IMR-90 (cell line): ENCODE measurements around the gene RAPGEF5. TPM values are rescaled to one million over a fixed set of nuclear protein-coding genes. Genes with fewer than 3 reads are reported as not detected.

Experiments
- ATAC-seq: fragments of 200-7000 bp; cut with Tn5 transposase; 2 replicates; pipeline ENCODE4 v1.9.1; 2020; ENCODE audit warnings: low read depth, mild to moderate bottlenecking, moderate library complexity
- BruUV-seq: library from RNA; stranded (reverse); fragments of 400-500 nt; replicated peaks from 2 replicates; lab custom pipeline; 2021; lab: Mats Ljungman, UMichigan
- CTCF ChIA-PET: fragments of 300-600 bp; formaldehyde crosslinking; extraction: SDS; loops from one replicate; lab custom pipeline; 2021; ENCODE audit warnings: antibody characterized with exemption; lab: Yijun Ruan, JAX
- POLR2A ChIA-PET: fragments of 300-600 bp; sonication (Branson Sonifier 250); formaldehyde crosslinking; loops from one replicate; lab custom pipeline; 2022; ENCODE audit warnings: antibody characterized with exemption; ENCODE audit not compliant: unreplicated experiment; lab: Charles Lee
- DNase-seq: peaks from one replicate; pipeline ENCODE4 v3.0.0; 2013
- H2AFZ ChIP-seq: replicated peaks from 2 replicates; pipeline ENCODE3; 2013; ENCODE audit warnings: low read length, mild to moderate bottlenecking; ENCODE audit not compliant: poor library complexity
- H2AK5ac ChIP-seq: 2 replicates; pipeline ENCODE4 v1.6.1; 2013; ENCODE audit warnings: low read depth, low read length, inconsistent platforms
- H2AK9ac ChIP-seq: replicated peaks from 2 replicates; pipeline ENCODE3; 2013; ENCODE audit warnings: mild to moderate bottlenecking, low read depth, low read length, moderate library complexity; ENCODE audit not compliant: poor library complexity
- H2BK120ac ChIP-seq: 2 replicates; pipeline ENCODE4 v1.6.1; 2013; ENCODE audit warnings: low read depth, low read length, inconsistent platforms
- H2BK15ac ChIP-seq: 3 replicates; pipeline ENCODE4 v1.6.1; 2013; ENCODE audit warnings: low read depth, low read length, inconsistent platforms
- H2BK20ac ChIP-seq: 2 replicates; pipeline ENCODE4 v1.6.1; 2013; ENCODE audit warnings: low read depth, mild to moderate bottlenecking, inconsistent platforms, low read length, moderate library complexity
- H2BK5ac ChIP-seq: 2 replicates; pipeline ENCODE4 v1.6.1; 2013; ENCODE audit warnings: mild to moderate bottlenecking, low read depth, low read length, inconsistent platforms; ENCODE audit not compliant: poor library complexity, severe bottlenecking
- H3K14ac ChIP-seq: replicated peaks from 2 replicates; pipeline ENCODE4 v1.6.1; 2013; ENCODE audit warnings: low read depth, low read length, inconsistent platforms
- H3K18ac ChIP-seq: 2 replicates; pipeline ENCODE4 v1.6.1; 2013; ENCODE audit warnings: low read depth, low read length, control low read depth
- H3K23ac ChIP-seq: 2 replicates; pipeline ENCODE4 v1.6.1; 2013; ENCODE audit warnings: low read depth, low read length, inconsistent platforms
- H3K27ac ChIP-seq: 2 replicates; pipeline ENCODE4 v1.5.1; 2013; ENCODE audit warnings: mild to moderate bottlenecking, control low read depth, low read length; ENCODE audit not compliant: insufficient read depth
- H3K27me3 ChIP-seq: 2 replicates; pipeline ENCODE4 v1.6.1; 2013; ENCODE audit warnings: low read length; ENCODE audit not compliant: control insufficient read depth, insufficient read depth
- H3K36me3 ChIP-seq: 2 replicates; pipeline ENCODE4 v1.6.1; 2013; ENCODE audit warnings: low read length, mixed read lengths; ENCODE audit not compliant: control insufficient read depth, insufficient read depth
- H3K4ac ChIP-seq: 2 replicates; pipeline ENCODE4 v1.6.1; 2013; ENCODE audit warnings: low read depth, low read length, inconsistent platforms
- H3K4me1 ChIP-seq: 2 replicates; pipeline ENCODE4 v1.6.1; 2013; ENCODE audit warnings: low read length, mixed read lengths; ENCODE audit not compliant: control insufficient read depth, insufficient read depth
- H3K4me2 ChIP-seq: 2 replicates; pipeline ENCODE4 v1.6.1; 2013; ENCODE audit warnings: low read depth, mild to moderate bottlenecking, control low read depth, low read length, moderate library complexity
- H3K4me3 ChIP-seq: 2 replicates; pipeline ENCODE4 v1.5.1; 2013; ENCODE audit warnings: low read depth, mild to moderate bottlenecking, control low read depth, low read length, moderate library complexity; ENCODE audit not compliant: insufficient read depth
- H3K56ac ChIP-seq: 2 replicates; pipeline ENCODE4 v1.6.1; 2013; ENCODE audit warnings: low read length, inconsistent platforms; ENCODE audit not compliant: insufficient read depth; ENCODE audit errors: extremely low read depth
- H3K79me1 ChIP-seq, 2 experiments: 2 replicates each; pipeline ENCODE4 v1.6.1; 2013; ENCODE audit warnings: low read length in 2 of 2, inconsistent platforms in 1 of 2, low read depth in 1 of 2
- H3K9ac ChIP-seq: 2 replicates; pipeline ENCODE4 v1.6.1; 2013; ENCODE audit warnings: low read depth, low read length, control low read depth
- H3K9me1 ChIP-seq: 2 replicates; pipeline ENCODE4 v1.6.1; 2013; ENCODE audit warnings: low read length, inconsistent platforms; ENCODE audit not compliant: insufficient read depth
- H3K9me3 ChIP-seq: 2 replicates; pipeline ENCODE4 v1.6.1; 2013; ENCODE audit warnings: low read length; ENCODE audit not compliant: control insufficient read depth, insufficient read depth
- H4K20me1 ChIP-seq: 2 replicates; pipeline ENCODE4 v1.6.1; 2013; ENCODE audit warnings: low read length, inconsistent platforms; ENCODE audit not compliant: insufficient read depth
- H4K5ac ChIP-seq: 2 replicates; pipeline ENCODE4 v1.6.1; 2013; ENCODE audit warnings: mild to moderate bottlenecking, low read depth, low read length, control low read depth
- H4K8ac ChIP-seq, 2 experiments: 2 replicates each; pipeline ENCODE4 v1.6.1; 2013; ENCODE audit warnings: low read depth in 2 of 2, low read length in 2 of 2, control low read depth in 1 of 2, inconsistent platforms in 1 of 2
- H4K91ac ChIP-seq: 2 replicates; pipeline ENCODE4 v1.6.1; 2013; ENCODE audit warnings: low read depth, low read length, inconsistent platforms; ENCODE audit not compliant: insufficient read depth
- BHLHE40 ChIP-seq: fragments of 150-350 bp; IDR thresholded peaks from 2 replicates; pipeline ENCODE4 v1.6.1; 2016; ENCODE audit warnings: mild to moderate bottlenecking, low read depth, low read length
- CEBPB ChIP-seq: IDR thresholded peaks from 2 replicates; pipeline ENCODE4 v1.6.1; 2012; ENCODE audit warnings: low read depth, low read length, improper control_type of control experiment
- CHD1 ChIP-seq: IDR thresholded peaks from 2 replicates; pipeline ENCODE4 v1.6.1; 2012; ENCODE audit warnings: low read depth, low read length, improper control_type of control experiment
- FOS ChIP-seq: fragments of 150-350 bp; IDR thresholded peaks from 2 replicates; pipeline ENCODE4 v1.6.1; 2016; ENCODE audit warnings: low read depth, low read length
- MAFK ChIP-seq: IDR thresholded peaks from 2 replicates; pipeline ENCODE4 v1.6.1; 2012; ENCODE audit warnings: low read depth, low read length, improper control_type of control experiment
- MXI1 ChIP-seq: IDR thresholded peaks from 2 replicates; pipeline ENCODE4 v1.6.1; 2012; ENCODE audit warnings: low read depth, mild to moderate bottlenecking, low read length, moderate library complexity, borderline replicate concordance
- POLR2A ChIP-seq: IDR thresholded peaks from 2 replicates; pipeline ENCODE4 v1.6.1; 2012; ENCODE audit warnings: mild to moderate bottlenecking, low read depth, low read length
- SMC3 ChIP-seq: fragments of 150-350 bp; IDR thresholded peaks from 2 replicates; pipeline ENCODE4 v1.6.1; 2016; ENCODE audit warnings: low read depth, mild to moderate bottlenecking, antibody characterized with exemption, low read length, moderate library complexity
- USF2 ChIP-seq: fragments of 150-350 bp; IDR thresholded peaks from 2 replicates; pipeline ENCODE4 v1.6.1; 2017; ENCODE audit warnings: mild to moderate bottlenecking, antibody characterized with exemption, low read length, low read depth
- WGBS, 2 experiments: methylation state at CpG; one replicate each; pipeline versions ENCODE4 v1.1.5 to v1.1.7; 2013; ENCODE audit warnings: missing lambda C conversion rate in 2 of 2; ENCODE audit not compliant: insufficient read length in 1 of 2; ENCODE audit errors: extremely low coverage in 2 of 2; 5-methylcytosine and 5-hydroxymethylcytosine counted together
- dilution Hi-C: fragments of 300-500 bp; cut with HindIII; formaldehyde crosslinking; loops from one replicate; pipeline ENCODE4 v1.14.3; 2018; ENCODE audit warnings: low sequenced_read_pairs; ENCODE audit not compliant: unreplicated experiment
- in situ Hi-C: fragments of 300-500 bp; cut with MboI; formaldehyde crosslinking; loops from 3 replicates; pipeline ENCODE4 v1.14.3; 2019; ENCODE audit warnings: low sequenced_read_pairs, inconsistent platforms, mixed read lengths
- intact Hi-C: fragments of 100-400 bp; cut with micrococcal nuclease; formaldehyde crosslinking; loops from 2 replicates; pipeline ENCODE4 v1.10.0; 2022
- polyA plus RNA-seq, 3 experiments: library from polyadenylated mRNA; depleted of rRNA; stranded (reverse); fragments of >200 nt; gene quantifications; 2 replicates each; pipeline ENCODE4 v1.2.3, GENCODE V29; 2012; ENCODE audit warnings: low replicate concordance in 1 of 3
- total RNA-seq: library from RNA; depleted of rRNA; stranded (reverse); fragments of >200 nt; gene quantifications from 2 replicates; pipeline ENCODE4 v1.2.3, GENCODE V29; 2012
- TF ChIP-seq, protein P1 (sequence below): conservative IDR thresholded peaks from 2 replicates; pipeline ENCODE4 v1.5.1; 2012; ENCODE audit warnings: mild to moderate bottlenecking, low read depth, low read length, improper control_type of control experiment

The RAPGEF5 gene
- total and polyA plus RNA-seq, 2 of the 4 experiments (the other 2 are of a cell fraction), result 0.05 to 0.18 TPM

GRCh38 chr7:22400936-22401553 is 44.1 kb upstream of the RAPGEF5 start:
- Histone ChIP-seq H3K79me1 (no peaks in the 10 kb centered on the region), H3K9ac (no peak overlapping the region), H3K23ac (no peak overlapping the region), H3K9me3 (no peaks in the 10 kb centered on the region), H3K36me3 (no peaks in the 10 kb centered on the region), H4K20me1 (no peaks in the 10 kb centered on the region), H3K14ac (no peak overlapping the region), H2BK120ac (no peak overlapping the region), H2BK15ac (no peak overlapping the region), H2AK9ac (no peak overlapping the region), H2AFZ (no peak overlapping the region), H3K4me3 (no peak overlapping the region), H4K91ac (no peak overlapping the region), H3K4me1 (no peaks in the 10 kb centered on the region), H3K4ac (no peak overlapping the region), H4K8ac (no peak overlapping the region), H3K18ac (no peak overlapping the region), H2BK5ac (no peak overlapping the region), H3K4me2 (no peak overlapping the region), H3K27ac (no peak overlapping the region), H3K56ac (no peak overlapping the region), H4K5ac (no peak overlapping the region), H3K27me3 (no peaks in the 10 kb centered on the region), H2BK20ac (no peak overlapping the region), H3K9me1 (no peaks in the 10 kb centered on the region), H2AK5ac (no peak overlapping the region)
- POLR2A ChIA-PET, result no interaction called here
- CTCF ChIA-PET, result no interaction called here
- ATAC-seq (no peak), DNase-seq (no peak)
- dilution Hi-C loops (no loop called here), intact Hi-C loops (no loop called here), in situ Hi-C loops (no loop called here)
- no CpG with 5 or more reads among the region's 3 CpGs for WGBS, 2 experiments
- no TSS peak for BruUV-seq
- TF ChIP-seq POLR2A, result no peak
- no peak for TF ChIP-seq CHD1
- TF ChIP-seq FOS, result no peak
- TF ChIP-seq SMC3, result no peak
- TF ChIP-seq USF2, result no peak
- TF ChIP-seq MXI1, result no peak
- no peak for TF ChIP-seq MAFK
- no peak for TF ChIP-seq CEBPB
- TF ChIP-seq BHLHE40, result no peak
- TF ChIP-seq, protein P1, sequence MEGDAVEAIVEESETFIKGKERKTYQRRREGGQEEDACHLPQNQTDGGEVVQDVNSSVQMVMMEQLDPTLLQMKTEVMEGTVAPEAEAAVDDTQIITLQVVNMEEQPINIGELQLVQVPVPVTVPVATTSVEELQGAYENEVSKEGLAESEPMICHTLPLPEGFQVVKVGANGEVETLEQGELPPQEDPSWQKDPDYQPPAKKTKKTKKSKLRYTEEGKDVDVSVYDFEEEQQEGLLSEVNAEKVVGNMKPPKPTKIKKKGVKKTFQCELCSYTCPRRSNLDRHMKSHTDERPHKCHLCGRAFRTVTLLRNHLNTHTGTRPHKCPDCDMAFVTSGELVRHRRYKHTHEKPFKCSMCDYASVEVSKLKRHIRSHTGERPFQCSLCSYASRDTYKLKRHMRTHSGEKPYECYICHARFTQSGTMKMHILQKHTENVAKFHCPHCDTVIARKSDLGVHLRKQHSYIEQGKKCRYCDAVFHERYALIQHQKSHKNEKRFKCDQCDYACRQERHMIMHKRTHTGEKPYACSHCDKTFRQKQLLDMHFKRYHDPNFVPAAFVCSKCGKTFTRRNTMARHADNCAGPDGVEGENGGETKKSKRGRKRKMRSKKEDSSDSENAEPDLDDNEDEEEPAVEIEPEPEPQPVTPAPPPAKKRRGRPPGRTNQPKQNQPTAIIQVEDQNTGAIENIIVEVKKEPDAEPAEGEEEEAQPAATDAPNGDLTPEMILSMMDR, result no peak
